PFSK-1 (cell line): ENCODE results near the gene PHKA2.

ENCODE experiments used
- FOXP2 ChIP-seq: optimal IDR thresholded peaks from 2 replicates; pipeline ENCODE3; 2011; ENCODE audit warnings: borderline replicate concordance, control low read depth, inconsistent platforms; ENCODE audit not compliant: insufficient read depth; ENCODE audit errors: extremely low read length, extremely low read depth
- POLR2AphosphoS5 ChIP-seq: IDR thresholded peaks from 2 replicates; pipeline ENCODE4 v1.6.1; 2012; ENCODE audit warnings: low read depth, mild to moderate bottlenecking, control low read depth, low read length, moderate library complexity
- SIN3A ChIP-seq: IDR thresholded peaks from 2 replicates; pipeline ENCODE4 v1.6.1; 2012; ENCODE audit warnings: mild to moderate bottlenecking, low read length, moderate library complexity, borderline replicate concordance; ENCODE audit not compliant: insufficient read depth
- TAF1 ChIP-seq: IDR thresholded peaks from 2 replicates; pipeline ENCODE4 v1.6.1; 2012; ENCODE audit warnings: low read length, control low read depth, borderline replicate concordance; ENCODE audit not compliant: insufficient read depth
- TF ChIP-seq, protein P1 (sequence below), 2 experiments: IDR thresholded peaks; 2 replicates each; pipeline versions ENCODE4 v1.6.1 to v1.8.0; 2011 to 2012; ENCODE audit warnings: low read depth in 2 of 2, low read length in 2 of 2, control low read depth in 1 of 2, inconsistent platforms in 1 of 2, mild to moderate bottlenecking in 1 of 2, moderate library complexity in 1 of 2; ENCODE audit not compliant: insufficient read depth in 1 of 2

The PHKA2 gene

DNA sequence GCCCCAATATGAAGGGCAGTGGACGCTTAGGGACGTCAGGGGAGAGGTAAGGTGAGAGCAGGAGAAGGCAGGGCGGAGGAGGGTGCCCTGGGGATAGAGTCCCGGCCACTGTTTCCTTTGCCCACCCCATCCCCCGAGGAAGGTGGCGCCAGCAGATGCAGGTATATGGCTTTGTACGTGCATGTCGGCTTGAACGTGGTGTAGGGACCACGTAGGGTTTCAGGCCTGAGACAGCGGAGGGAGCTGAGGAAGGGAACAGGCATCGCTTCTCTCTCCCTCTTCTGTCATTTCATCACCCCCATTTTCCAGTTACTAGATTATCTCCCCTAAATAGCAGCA is 97.9 kb downstream of the PHKA2 start:
- TF ChIP-seq FOXP2 (no peak), POLR2AphosphoS5 (no peak), TAF1 (no peak), SIN3A (no peak)
- TF ChIP-seq, protein P1, sequence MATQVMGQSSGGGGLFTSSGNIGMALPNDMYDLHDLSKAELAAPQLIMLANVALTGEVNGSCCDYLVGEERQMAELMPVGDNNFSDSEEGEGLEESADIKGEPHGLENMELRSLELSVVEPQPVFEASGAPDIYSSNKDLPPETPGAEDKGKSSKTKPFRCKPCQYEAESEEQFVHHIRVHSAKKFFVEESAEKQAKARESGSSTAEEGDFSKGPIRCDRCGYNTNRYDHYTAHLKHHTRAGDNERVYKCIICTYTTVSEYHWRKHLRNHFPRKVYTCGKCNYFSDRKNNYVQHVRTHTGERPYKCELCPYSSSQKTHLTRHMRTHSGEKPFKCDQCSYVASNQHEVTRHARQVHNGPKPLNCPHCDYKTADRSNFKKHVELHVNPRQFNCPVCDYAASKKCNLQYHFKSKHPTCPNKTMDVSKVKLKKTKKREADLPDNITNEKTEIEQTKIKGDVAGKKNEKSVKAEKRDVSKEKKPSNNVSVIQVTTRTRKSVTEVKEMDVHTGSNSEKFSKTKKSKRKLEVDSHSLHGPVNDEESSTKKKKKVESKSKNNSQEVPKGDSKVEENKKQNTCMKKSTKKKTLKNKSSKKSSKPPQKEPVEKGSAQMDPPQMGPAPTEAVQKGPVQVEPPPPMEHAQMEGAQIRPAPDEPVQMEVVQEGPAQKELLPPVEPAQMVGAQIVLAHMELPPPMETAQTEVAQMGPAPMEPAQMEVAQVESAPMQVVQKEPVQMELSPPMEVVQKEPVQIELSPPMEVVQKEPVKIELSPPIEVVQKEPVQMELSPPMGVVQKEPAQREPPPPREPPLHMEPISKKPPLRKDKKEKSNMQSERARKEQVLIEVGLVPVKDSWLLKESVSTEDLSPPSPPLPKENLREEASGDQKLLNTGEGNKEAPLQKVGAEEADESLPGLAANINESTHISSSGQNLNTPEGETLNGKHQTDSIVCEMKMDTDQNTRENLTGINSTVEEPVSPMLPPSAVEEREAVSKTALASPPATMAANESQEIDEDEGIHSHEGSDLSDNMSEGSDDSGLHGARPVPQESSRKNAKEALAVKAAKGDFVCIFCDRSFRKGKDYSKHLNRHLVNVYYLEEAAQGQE (IDR thresholded peaks at IDR 0.05; ENCODE audit: insufficient read depth in 1 of 2, low read depth in 2 of 2, low read length in 2 of 2): no peak

DNA sequence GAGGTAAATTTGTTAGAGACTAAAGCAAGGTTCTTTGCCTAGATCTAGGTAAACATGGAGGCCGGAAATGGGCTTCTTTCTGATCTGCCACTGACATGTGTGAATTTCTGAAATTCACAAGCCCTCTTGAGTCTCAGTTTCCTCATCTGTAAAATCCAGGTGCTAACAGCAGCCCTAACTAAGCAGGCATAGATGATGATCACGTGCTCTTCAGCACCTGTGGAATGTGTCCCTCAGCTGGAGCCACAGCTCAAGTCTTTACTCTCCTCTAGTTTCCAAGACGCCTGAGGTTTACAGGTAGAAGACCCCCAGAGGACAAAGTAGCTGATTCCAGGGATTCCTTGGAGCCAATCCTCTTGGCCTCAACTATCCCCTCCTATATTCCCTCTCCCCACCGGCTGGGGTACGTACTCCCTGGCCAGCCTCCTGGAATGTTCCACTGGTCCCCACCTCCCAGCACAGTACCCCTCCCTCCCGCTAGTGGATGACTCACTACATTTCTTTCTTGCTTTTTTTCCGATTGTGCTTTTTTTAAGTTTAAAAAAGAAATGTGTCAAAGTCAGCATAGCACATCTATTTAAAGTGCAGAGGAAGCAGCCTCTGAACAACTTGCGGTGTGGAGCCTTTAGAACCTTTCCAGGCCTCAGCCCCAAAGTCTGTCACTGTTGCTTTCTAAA is 98.4 kb downstream of the PHKA2 start:
- TF ChIP-seq, protein P1 (IDR thresholded peaks at IDR 0.05; ENCODE audit: insufficient read depth in 1 of 2, low read depth in 2 of 2, low read length in 2 of 2): no peak

DNA sequence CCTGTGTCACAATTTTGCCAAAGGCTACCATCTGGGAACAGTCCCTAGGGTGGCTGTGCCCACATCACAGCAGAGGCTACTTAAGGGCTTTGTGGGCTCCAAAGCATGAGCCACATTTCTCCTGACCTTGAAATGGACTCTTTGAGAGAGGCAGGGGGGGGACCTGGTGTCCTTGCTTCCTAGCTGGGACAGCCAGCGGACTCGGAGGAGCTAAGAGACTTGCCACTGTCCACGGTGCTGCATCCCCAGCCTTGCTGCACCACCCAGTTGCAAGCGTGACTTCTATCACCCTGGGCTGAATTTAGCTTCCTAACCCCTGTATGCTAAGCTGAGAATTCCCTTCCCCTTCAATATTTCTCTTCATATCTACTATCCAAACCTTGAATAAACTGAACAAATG is 99.0 kb downstream of the PHKA2 start:
- TF ChIP-seq, protein P1 (IDR thresholded peaks at IDR 0.05; ENCODE audit: insufficient read depth in 1 of 2, low read depth in 2 of 2, low read length in 2 of 2): 0 out of 4 replicates have a peak, but pooled peaks of 1 of the 2 experiments have one; percentile 45
- no peak for TF ChIP-seq SIN3A

DNA sequence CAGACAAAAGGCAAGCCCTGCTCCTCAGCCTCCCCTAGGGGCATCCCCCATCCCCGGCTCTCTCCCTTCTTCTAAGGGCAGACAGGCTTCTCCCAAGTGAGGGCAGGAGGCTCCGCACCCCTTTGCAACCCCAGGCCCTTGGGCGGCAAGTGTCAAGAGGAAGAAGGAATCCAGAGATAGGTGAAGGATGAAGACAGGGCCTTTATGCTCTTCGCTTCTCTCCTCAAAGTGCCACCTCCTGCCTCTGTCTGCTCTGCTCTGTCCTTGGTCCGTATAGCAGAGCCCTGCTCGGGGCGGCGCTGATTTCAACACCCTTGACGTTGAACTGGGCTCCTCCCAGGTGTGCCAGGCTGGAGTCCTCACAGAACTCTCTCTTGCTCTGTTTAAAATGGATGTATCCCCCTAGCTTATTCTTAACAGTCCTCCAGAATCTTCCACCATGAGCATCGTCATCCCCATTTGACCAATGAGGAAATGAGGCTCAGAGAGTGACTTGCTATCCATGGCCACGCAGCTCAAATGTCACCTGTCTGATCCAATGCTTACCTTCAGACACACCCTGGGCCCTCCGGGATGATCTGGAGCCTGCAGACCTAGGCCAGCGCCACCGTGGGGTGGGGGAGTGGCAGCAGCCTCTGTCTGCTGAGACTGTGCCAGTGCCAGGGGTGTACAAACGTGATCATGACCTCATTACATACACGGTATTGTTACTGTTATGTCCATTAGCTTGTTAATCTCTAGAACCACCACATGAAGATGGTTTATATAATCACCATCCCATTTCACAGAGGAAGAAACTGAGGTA is 99.8 kb downstream of the PHKA2 start:
- TF ChIP-seq FOXP2: no peak
- TF ChIP-seq POLR2AphosphoS5: no peak
- TF ChIP-seq, protein P1 (IDR thresholded peaks at IDR 0.05; ENCODE audit: insufficient read depth in 1 of 2, low read depth in 2 of 2, low read length in 2 of 2): no peak
- TF ChIP-seq SIN3A: no peak
- TF ChIP-seq TAF1: no peak
